ENCODE data around the gene CD19.
"Not testable (repeated sequence)": the region's sequence is repeated elsewhere in the genome, so short reads cannot be mapped to it uniquely, and the experiment has no call there.

CD19 gene

DNA sequence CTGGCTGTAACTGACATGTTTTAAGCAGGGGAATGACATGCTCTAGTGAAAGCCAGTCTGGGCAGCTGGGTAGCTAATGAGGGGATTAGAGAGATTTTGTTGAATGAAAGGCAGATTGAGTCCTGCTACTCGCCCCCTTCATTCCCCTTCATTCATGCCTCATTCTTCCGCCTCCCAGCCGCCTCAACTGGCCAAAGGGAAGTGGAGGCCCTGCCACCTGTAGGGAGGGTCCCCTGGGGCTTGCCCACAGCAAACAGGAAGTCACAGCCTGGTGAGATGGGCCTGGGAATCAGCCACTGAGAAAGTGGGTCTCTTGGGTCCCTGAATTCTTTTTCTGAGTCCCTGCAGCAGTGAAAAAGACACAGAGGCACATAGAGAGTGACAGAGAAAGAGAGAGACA lies 1.1 kb upstream of the CD19 start:
- Histone ChIP-seq H3K9ac (ENCODE audit: low read length) (no peak overlapping the region), H3K36me3 (ENCODE audit: control insufficient read depth, insufficient read depth, low read length) (no peaks in the 10 kb centered on the region), H3K27ac (ENCODE audit: low read depth, low read length) (no peak overlapping the region), H3K4me1 (ENCODE audit: control insufficient read depth, insufficient read depth, low read length) (no peaks in the 10 kb centered on the region), H3K4me3 (ENCODE audit: low read length) (no peak overlapping the region), H3K27me3 (ENCODE audit: control insufficient read depth, insufficient read depth, low read length) (no peaks in the 10 kb centered on the region)

DNA sequence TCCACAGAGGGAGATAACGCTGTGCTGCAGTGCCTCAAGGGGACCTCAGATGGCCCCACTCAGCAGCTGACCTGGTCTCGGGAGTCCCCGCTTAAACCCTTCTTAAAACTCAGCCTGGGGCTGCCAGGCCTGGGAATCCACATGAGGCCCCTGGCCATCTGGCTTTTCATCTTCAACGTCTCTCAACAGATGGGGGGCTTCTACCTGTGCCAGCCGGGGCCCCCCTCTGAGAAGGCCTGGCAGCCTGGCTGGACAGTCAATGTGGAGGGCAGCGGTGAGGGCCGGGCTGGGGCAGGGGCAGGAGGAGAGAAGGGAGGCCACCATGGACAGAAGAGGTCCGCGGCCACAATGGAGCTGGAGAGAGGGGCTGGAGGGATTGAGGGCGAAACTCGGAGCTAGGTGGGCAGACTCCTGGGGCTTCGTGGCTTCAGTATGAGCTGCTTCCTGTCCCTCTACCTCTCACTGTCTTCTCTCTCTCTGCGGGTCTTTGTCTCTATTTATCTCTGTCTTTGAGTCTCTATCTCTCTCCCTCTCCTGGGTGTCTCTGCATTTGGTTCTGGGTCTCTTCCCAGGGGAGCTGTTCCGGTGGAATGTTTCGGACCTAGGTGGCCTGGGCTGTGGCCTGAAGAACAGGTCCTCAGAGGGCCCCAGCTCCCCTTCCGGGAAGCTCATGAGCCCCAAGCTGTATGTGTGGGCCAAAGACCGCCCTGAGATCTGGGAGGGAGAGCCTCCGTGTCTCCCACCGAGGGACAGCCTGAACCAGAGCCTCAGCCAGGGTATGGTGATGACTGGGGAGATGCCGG lies 769 bp downstream of the CD19 start:
- H3K9ac ChIP-seq (ENCODE audit: low read length): no peak overlapping the region
- peak overlapping the region; percentile 21 for H3K4me3 ChIP-seq (ENCODE audit: low read length)
- H3K27ac ChIP-seq (ENCODE audit: low read depth, low read length): no peak overlapping the region
- no peaks in the 10 kb centered on the region for H3K36me3 ChIP-seq (ENCODE audit: control insufficient read depth, insufficient read depth, low read length)
- no peaks in the 10 kb centered on the region for H3K27me3 ChIP-seq (ENCODE audit: control insufficient read depth, insufficient read depth, low read length)
- no peaks in the 10 kb centered on the region for H3K4me1 ChIP-seq (ENCODE audit: control insufficient read depth, insufficient read depth, low read length)

DNA sequence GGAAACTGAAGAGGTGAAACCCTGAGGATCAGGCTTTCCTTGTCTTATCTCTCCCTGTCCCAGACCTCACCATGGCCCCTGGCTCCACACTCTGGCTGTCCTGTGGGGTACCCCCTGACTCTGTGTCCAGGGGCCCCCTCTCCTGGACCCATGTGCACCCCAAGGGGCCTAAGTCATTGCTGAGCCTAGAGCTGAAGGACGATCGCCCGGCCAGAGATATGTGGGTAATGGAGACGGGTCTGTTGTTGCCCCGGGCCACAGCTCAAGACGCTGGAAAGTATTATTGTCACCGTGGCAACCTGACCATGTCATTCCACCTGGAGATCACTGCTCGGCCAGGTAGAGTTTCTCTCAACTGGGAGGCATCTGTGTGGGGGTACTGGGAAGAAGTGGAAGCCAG lies 1.4 kb downstream of the CD19 start:
- no peaks in the 10 kb centered on the region for H3K4me1 ChIP-seq (ENCODE audit: control insufficient read depth, insufficient read depth, low read length)
- H3K27ac ChIP-seq (ENCODE audit: low read depth, low read length): no peak overlapping the region
- no peak overlapping the region for H3K9ac ChIP-seq (ENCODE audit: low read length)
- H3K27me3 ChIP-seq (ENCODE audit: control insufficient read depth, insufficient read depth, low read length): no peaks in the 10 kb centered on the region
- peak overlapping the region; percentile 21 for H3K4me3 ChIP-seq (ENCODE audit: low read length)
- H3K36me3 ChIP-seq (ENCODE audit: control insufficient read depth, insufficient read depth, low read length): no peaks in the 10 kb centered on the region

GRCh38 chr16:28935346-28935745 lies 3.6 kb downstream of the CD19 start:
- Histone ChIP-seq H3K36me3 (ENCODE audit: control insufficient read depth, insufficient read depth, low read length) (no peaks in the 10 kb centered on the region), H3K27me3 (ENCODE audit: control insufficient read depth, insufficient read depth, low read length) (no peaks in the 10 kb centered on the region), H3K4me3 (ENCODE audit: low read length) (no peak overlapping the region), H3K4me1 (ENCODE audit: control insufficient read depth, insufficient read depth, low read length) (no peaks in the 10 kb centered on the region), H3K27ac (ENCODE audit: low read depth, low read length) (no peak overlapping the region), H3K9ac (ENCODE audit: low read length) (no peak overlapping the region)

- Histone ChIP-seq H3K27ac (ENCODE audit: low read depth, low read length) (no peak overlapping the region), H3K27me3 (ENCODE audit: control insufficient read depth, insufficient read depth, low read length) (no peaks in the 10 kb centered on the region), H3K4me1 (ENCODE audit: control insufficient read depth, insufficient read depth, low read length) (no peaks in the 10 kb centered on the region), H3K9ac (ENCODE audit: low read length) (no peak overlapping the region), H3K36me3 (ENCODE audit: control insufficient read depth, insufficient read depth, low read length) (no peaks in the 10 kb centered on the region), H3K4me3 (ENCODE audit: low read length) (peak overlapping the region; percentile 5)
These were observed 4.4 kb downstream of the CD19 start for GRCh38 chr16:28935924-28936783.

DNA sequence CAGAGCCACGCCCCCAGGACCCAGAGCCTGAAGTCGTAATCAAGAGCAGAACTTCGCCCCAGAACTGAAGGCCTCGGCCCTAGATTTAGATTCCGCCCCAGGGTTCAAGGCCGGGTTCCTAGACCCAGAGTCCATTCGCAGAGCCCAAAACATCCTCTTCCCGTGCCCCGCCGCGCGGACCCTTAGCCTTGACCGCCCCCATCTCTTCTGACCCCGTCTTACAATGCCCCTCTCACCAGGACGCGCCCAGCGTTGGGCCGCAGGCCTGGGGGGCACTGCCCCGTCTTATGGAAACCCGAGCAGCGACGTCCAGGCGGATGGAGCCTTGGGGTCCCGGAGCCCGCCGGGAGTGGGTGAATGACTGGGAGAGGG lies 5.0 kb downstream of the CD19 start:
- no peak overlapping the region for H3K9ac ChIP-seq (ENCODE audit: low read length)
- H3K36me3 ChIP-seq (ENCODE audit: control insufficient read depth, insufficient read depth, low read length): no peaks in the 10 kb centered on the region
- no peaks in the 10 kb centered on the region for H3K4me1 ChIP-seq (ENCODE audit: control insufficient read depth, insufficient read depth, low read length)
- no peaks in the 10 kb centered on the region for H3K27me3 ChIP-seq (ENCODE audit: control insufficient read depth, insufficient read depth, low read length)
- H3K27ac ChIP-seq (ENCODE audit: low read depth, low read length): no peak overlapping the region
- peak overlapping the region; percentile 5 for H3K4me3 ChIP-seq (ENCODE audit: low read length)

GRCh38 chr16:28937222-28937876 lies 5.6 kb downstream of the CD19 start:
- no peaks in the 10 kb centered on the region for H3K4me1 ChIP-seq (ENCODE audit: control insufficient read depth, insufficient read depth, low read length)
- no peak overlapping the region for H3K9ac ChIP-seq (ENCODE audit: low read length)
- no peak overlapping the region for H3K27ac ChIP-seq (ENCODE audit: low read depth, low read length)
- H3K4me3 ChIP-seq (ENCODE audit: low read length): no peak overlapping the region
- H3K36me3 ChIP-seq (ENCODE audit: control insufficient read depth, insufficient read depth, low read length): no peaks in the 10 kb centered on the region
- H3K27me3 ChIP-seq (ENCODE audit: control insufficient read depth, insufficient read depth, low read length): no peaks in the 10 kb centered on the region

- no peak overlapping the region for H3K9ac ChIP-seq (ENCODE audit: low read length)
- H3K36me3 ChIP-seq (ENCODE audit: control insufficient read depth, insufficient read depth, low read length): no peaks in the 10 kb centered on the region
These were observed 7.0 kb downstream of the CD19 start for GRCh38 chr16:28938721-28939120.

DNA sequence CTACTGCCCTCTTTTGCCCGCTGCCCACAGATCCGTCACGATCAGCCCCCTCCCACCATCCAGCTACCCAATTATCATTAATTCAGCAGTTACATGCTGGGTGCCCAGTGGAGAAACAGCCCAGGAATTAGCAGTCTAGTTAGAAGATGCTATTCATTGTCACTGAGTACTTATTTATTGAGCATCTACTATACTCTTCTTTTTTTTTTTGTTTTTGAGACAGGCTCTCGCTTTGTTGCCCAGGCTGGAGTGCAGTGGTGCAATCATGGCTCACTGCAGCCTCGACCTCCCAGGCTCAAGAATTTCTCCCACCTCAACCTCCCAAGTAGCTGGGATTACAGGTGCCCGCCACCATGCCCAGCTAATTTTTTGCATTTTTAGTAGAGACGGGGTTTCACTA lies 8.1 kb downstream of the CD19 start:
- H3K27me3 ChIP-seq (ENCODE audit: control insufficient read depth, insufficient read depth, low read length); H3K4me1 ChIP-seq (ENCODE audit: control insufficient read depth, insufficient read depth, low read length); H3K9ac ChIP-seq (ENCODE audit: low read length); H3K27ac ChIP-seq (ENCODE audit: low read depth, low read length); H3K36me3 ChIP-seq (ENCODE audit: control insufficient read depth, insufficient read depth, low read length); H3K4me3 ChIP-seq (ENCODE audit: low read length): not testable (repeated sequence)

More at GRCh38 chr16:28938721-28939120, 7.0 kb downstream of the CD19 start:
- Histone ChIP-seq H3K27ac (ENCODE audit: low read depth, low read length) (no peak overlapping the region), H3K4me1 (ENCODE audit: control insufficient read depth, insufficient read depth, low read length) (no peaks in the 10 kb centered on the region), H3K27me3 (ENCODE audit: control insufficient read depth, insufficient read depth, low read length) (no peaks in the 10 kb centered on the region), H3K4me3 (ENCODE audit: low read length) (no peak overlapping the region)

- H3K4me3 ChIP-seq (ENCODE audit: low read length): no peak overlapping the region
- H3K27me3 ChIP-seq (ENCODE audit: control insufficient read depth, insufficient read depth, low read length): no peaks in the 10 kb centered on the region
- no peak overlapping the region for H3K9ac ChIP-seq (ENCODE audit: low read length)
- H3K27ac ChIP-seq (ENCODE audit: low read depth, low read length): no peak overlapping the region
- no peaks in the 10 kb centered on the region for H3K36me3 ChIP-seq (ENCODE audit: control insufficient read depth, insufficient read depth, low read length)
- peaks cover 5% of the 10 kb centered on the region for H3K4me1 ChIP-seq (ENCODE audit: control insufficient read depth, insufficient read depth, low read length)
These were observed 11.5 kb downstream of the CD19 start for GRCh38 chr16:28943281-28943680.

DNA sequence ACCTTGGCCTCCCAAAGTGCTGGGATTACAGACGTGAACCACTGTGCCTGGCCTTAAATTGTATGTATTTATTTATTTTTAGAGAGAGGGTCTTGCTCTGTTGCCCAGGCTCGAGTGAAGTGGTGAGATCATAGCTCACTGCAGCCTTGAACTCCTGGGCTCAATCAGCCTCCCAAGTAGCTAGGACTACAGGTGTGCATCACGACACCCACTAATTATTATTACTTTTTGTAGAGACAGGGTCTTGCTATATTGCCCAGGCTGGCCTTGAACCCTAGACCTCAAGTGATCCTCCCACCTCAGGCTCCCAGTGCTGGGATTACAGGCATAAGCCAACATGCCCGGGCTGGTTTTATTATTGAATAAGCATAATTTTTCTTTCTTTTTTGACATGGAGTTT lies 14.9 kb downstream of the CD19 start:
- Histone ChIP-seq H3K4me1 (ENCODE audit: control insufficient read depth, insufficient read depth, low read length) (peaks cover 8% of the 10 kb centered on the region), H3K36me3 (ENCODE audit: control insufficient read depth, insufficient read depth, low read length) (no peaks in the 10 kb centered on the region), H3K9ac (ENCODE audit: low read length) (no peak overlapping the region), H3K27me3 (ENCODE audit: control insufficient read depth, insufficient read depth, low read length) (no peaks in the 10 kb centered on the region), H3K4me3 (ENCODE audit: low read length) (no peak overlapping the region), H3K27ac (ENCODE audit: low read depth, low read length) (no peak overlapping the region)

DNA sequence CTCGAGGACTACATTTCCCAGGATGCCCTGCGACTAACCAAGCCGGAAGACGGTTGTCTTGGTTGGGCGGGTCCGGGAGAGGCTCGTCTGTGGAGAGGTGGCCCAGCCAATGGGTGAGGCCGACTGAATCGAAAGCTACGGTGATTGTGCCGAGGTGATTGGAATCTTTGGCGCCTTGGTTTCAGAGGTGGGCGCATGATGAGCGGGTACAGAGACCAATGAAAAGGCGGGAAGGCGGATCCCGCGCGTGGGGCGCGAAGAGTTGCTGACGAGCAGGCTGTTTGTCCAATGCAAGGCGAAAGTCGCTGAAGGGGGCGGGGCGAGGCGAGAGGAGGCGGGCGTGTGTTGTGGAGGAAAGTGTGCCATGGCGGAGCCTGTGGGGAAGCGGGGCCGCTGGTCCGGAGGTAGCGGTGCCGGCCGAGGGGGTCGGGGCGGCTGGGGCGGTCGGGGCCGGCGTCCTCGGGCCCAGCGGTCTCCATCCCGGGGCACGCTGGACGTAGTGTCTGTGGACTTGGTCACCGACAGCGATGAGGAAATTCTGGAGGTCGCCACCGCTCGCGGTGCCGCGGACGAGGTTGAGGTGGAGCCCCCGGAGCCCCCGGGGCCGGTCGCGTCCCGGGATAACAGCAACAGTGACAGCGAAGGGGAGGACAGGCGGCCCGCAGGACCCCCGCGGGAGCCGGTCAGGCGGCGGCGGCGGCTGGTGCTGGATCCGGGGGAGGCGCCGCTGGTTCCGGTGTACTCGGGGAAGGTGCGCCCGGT lies 19.1 kb downstream of the CD19 start, which contains the start of gene NFATC2IP:
Gene NFATC2IP, plus strand, starts transcription at position 290 of the 762 bp plus-strand sequence. Its CDS starts 75 bp downstream, at position 365.
- Histone ChIP-seq H3K4me3 (ENCODE audit: low read length) (peak within 1 kb of the TSS; percentile 86), H3K27ac (ENCODE audit: low read depth, low read length) (peak within 1 kb of the TSS; percentile 78), H3K4me1 (ENCODE audit: control insufficient read depth, insufficient read depth, low read length) (peaks cover 9% of the 10 kb centered on the region), H3K27me3 (ENCODE audit: control insufficient read depth, insufficient read depth, low read length) (no peaks in the 10 kb centered on the region), H3K36me3 (ENCODE audit: control insufficient read depth, insufficient read depth, low read length) (peaks cover 15% of the 10 kb centered on the region), H3K9ac (ENCODE audit: low read length) (peak within 1 kb of the TSS; percentile 62)

Data from rectal smooth muscle tissue (tissue), 1 donor.